HAP-1 (cell line): ENCODE data around the gene POLDIP3.

Experiments used
- DNase-seq, 2 experiments: peaks; one replicate each; pipeline ENCODE4 v3.0.0-alpha.2; 2016 to 2020; ENCODE audit warnings: low spot score in 2 of 2
- H3K27me3 ChIP-seq: fragments of 250-450 bp; sonication (Bioruptor Pico); 2 replicates; pipeline ENCODE4 v1.5.1; 2020; ENCODE audit warnings: low read depth, mild to moderate bottlenecking, moderate library complexity
- H3K36me3 ChIP-seq: fragments of 250-450 bp; sonication (Bioruptor Pico); replicated peaks from 2 replicates; pipeline ENCODE4 v1.5.1; 2020; ENCODE audit warnings: mild to moderate bottlenecking
- H3K4me1 ChIP-seq: fragments of 250-450 bp; sonication (Bioruptor Pico); 2 replicates; pipeline ENCODE4 v1.5.1; 2020; ENCODE audit warnings: mild to moderate bottlenecking
- H3K4me3 ChIP-seq: fragments of 250-450 bp; sonication (Bioruptor Pico); 2 replicates; pipeline ENCODE4 v1.5.1; 2020; ENCODE audit warnings: mild to moderate bottlenecking, moderate library complexity
- H3K9me3 ChIP-seq: fragments of 250-450 bp; sonication (Bioruptor Pico); 2 replicates; pipeline ENCODE4 v1.5.1; 2020; ENCODE audit warnings: mild to moderate bottlenecking, moderate library complexity
- in situ Hi-C: fragments of 300-500 bp; cut with MboI; formaldehyde crosslinking; loops from 3 replicates; pipeline ENCODE4 v1.14.3; 2020; ENCODE audit warnings: low sequenced_read_pairs, inconsistent platforms, mixed read lengths

Gene POLDIP3, protein sequence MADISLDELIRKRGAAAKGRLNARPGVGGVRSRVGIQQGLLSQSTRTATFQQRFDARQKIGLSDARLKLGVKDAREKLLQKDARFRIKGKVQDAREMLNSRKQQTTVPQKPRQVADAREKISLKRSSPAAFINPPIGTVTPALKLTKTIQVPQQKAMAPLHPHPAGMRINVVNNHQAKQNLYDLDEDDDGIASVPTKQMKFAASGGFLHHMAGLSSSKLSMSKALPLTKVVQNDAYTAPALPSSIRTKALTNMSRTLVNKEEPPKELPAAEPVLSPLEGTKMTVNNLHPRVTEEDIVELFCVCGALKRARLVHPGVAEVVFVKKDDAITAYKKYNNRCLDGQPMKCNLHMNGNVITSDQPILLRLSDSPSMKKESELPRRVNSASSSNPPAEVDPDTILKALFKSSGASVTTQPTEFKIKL

GRCh38 chr22:42614312-42615091 lies at the start of gene POLDIP3:
POLDIP3 (minus strand) TSS chr22:42614883; CDS start chr22:42614857, 26 bp downstream.
- in situ Hi-C loops = no loop called here
- peaks cover 14% of the 10 kb centered on the region for H3K4me1 ChIP-seq

GRCh38 chr22:42661985-42662831 lies 47.5 kb upstream of the POLDIP3 start:
- peak; percentile 73 to 92 for DNase-seq
- Histone ChIP-seq H3K9me3 (no peaks in the 10 kb centered on the region), H3K4me3 (peak overlapping the region; percentile 43), H3K27me3 (no peaks in the 10 kb centered on the region), H3K36me3 (no peaks in the 10 kb centered on the region), H3K4me1 (0 out of 2 replicates have a peak, but pooled peaks cover 2% of the 10 kb centered on the region)
- in situ Hi-C loops = no loop called here

More at GRCh38 chr22:42614312-42615091, at the start of gene POLDIP3:
- DNase-seq = peak; percentile 95 to 99
- H3K27me3 ChIP-seq = no peaks in the 10 kb centered on the region
- peak within 1 kb of the TSS; percentile 83 for H3K4me3 ChIP-seq
- no peaks in the 10 kb centered on the region for H3K9me3 ChIP-seq
- peaks cover 46% of the 10 kb centered on the region for H3K36me3 ChIP-seq

GRCh38 chr22:42656578-42656977 lies 41.9 kb upstream of the POLDIP3 start:
- Histone ChIP-seq H3K27me3 (no peaks in the 10 kb centered on the region), H3K4me1 (no peaks in the 10 kb centered on the region), H3K4me3 (no peak overlapping the region), H3K36me3 (no peaks in the 10 kb centered on the region), H3K9me3 (no peaks in the 10 kb centered on the region)
- in situ Hi-C loops = no loop called here
- DNase-seq = no peak

DNA sequence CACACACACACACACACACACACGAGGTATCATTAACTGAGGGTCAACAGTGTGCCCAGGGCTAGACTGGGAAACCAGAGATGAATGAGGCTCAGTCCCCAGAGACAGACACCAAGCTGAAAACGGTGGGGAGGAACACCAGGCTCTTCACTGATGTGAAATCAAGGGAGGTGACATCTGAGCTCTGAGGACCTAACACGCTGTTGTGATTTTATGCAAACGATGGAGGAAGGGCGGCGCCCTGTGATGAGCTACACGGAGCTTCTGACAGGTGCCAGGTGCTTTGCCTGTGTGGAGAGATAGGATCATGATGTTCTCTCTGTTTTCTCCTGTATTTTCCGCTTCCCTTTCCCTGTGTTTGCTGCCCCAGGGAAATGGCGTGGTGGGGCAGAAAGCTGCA lies 41.0 kb upstream of the POLDIP3 start:
- in situ Hi-C loops = no loop called here

DNA sequence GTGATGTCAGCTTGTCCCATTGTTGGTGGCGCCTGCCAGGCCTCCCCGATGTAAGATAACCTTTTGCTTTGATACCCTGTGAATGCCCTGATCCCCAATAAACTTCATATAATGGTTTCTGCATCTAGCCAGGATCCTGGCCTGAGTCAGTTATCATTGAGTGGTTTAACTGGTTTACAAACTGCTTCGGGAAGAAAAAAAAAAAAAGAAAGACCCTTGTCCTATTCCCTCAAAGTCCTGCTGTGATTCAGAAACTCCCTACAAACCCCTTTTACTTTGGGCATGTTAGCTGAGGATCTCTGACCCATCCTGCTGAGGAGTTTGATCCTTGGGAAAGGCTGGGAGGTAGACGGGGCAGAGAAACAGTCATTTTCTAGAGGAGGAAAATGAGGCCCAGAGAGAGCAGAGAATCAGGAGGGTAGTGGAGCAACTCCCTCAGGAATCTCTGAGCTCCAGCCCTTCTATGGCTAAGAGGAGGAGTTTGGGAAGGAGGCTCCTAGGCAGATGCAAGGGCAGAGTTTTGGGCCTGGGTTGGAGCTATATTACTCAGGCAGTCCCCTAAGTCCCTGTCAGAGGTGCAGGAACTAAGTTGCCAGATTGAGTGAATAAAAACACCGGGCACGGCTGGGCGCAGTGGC lies 39.9 kb upstream of the POLDIP3 start:
- Histone ChIP-seq H3K27me3 (no peaks in the 10 kb centered on the region), H3K4me3 (no peak overlapping the region), H3K4me1 (no peaks in the 10 kb centered on the region), H3K36me3 (no peaks in the 10 kb centered on the region), H3K9me3 (no peaks in the 10 kb centered on the region)
- DNase-seq = no peak
- in situ Hi-C loops = no loop called here

More for the DNA sequence above, 41.0 kb upstream of the POLDIP3 start:
- no peaks in the 10 kb centered on the region for H3K36me3 ChIP-seq
- no peaks in the 10 kb centered on the region for H3K4me1 ChIP-seq
- H3K9me3 ChIP-seq = no peaks in the 10 kb centered on the region
- H3K27me3 ChIP-seq = no peaks in the 10 kb centered on the region
- no peak for DNase-seq
- no peak overlapping the region for H3K4me3 ChIP-seq

DNA sequence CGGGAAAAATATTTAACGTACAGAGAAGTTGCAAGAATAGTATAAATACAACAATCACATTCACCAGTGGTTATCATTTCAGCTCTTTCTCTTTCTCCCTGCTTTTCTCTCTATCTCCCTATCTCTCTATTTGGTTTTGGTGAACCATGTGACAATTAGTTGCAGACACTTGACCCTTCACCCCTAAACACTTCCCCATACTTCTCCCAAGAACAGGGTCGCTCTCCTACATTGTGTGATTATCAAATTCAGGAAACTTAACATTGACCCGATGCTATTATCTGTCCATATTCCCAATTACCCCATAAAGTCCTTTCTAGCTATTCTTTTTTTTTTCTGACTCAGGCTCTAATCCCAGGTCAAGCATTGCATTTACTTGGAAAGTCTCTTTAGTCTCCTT lies 39.3 kb upstream of the POLDIP3 start:
- Histone ChIP-seq H3K27me3 (no peaks in the 10 kb centered on the region), H3K4me1 (no peaks in the 10 kb centered on the region), H3K4me3 (no peak overlapping the region), H3K36me3 (no peaks in the 10 kb centered on the region), H3K9me3 (no peaks in the 10 kb centered on the region)
- no peak for DNase-seq
- in situ Hi-C loops = no loop called here

DNA sequence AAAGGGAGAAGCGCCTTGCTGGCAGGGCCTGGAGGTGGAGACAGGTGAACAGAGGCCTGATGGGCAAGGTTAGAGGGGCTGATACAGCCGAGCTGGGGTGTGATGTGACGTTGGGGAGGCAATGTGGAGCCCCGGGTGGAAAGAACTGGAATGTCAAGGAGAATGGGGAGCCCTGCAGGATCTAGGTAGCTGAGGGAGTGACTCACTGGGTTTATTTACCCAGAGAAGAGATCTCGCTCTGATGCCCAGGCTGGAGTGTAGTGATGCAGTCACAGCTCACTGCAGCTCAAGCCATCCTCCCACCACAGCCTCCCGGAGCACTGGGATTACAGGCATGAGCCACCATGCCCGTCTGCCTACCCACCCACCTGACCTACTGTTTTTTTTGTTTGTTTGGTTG lies 36.5 kb upstream of the POLDIP3 start:
- in situ Hi-C loops = no loop called here
- no peak for DNase-seq
- Histone ChIP-seq H3K4me1 (peaks cover 8% of the 10 kb centered on the region; the same call in 1 of the 2 replicates), H3K27me3 (no peaks in the 10 kb centered on the region), H3K36me3 (no peaks in the 10 kb centered on the region; the same call in 1 of the 2 replicates), H3K9me3 (no peaks in the 10 kb centered on the region), H3K4me3 (no peak overlapping the region)

DNA sequence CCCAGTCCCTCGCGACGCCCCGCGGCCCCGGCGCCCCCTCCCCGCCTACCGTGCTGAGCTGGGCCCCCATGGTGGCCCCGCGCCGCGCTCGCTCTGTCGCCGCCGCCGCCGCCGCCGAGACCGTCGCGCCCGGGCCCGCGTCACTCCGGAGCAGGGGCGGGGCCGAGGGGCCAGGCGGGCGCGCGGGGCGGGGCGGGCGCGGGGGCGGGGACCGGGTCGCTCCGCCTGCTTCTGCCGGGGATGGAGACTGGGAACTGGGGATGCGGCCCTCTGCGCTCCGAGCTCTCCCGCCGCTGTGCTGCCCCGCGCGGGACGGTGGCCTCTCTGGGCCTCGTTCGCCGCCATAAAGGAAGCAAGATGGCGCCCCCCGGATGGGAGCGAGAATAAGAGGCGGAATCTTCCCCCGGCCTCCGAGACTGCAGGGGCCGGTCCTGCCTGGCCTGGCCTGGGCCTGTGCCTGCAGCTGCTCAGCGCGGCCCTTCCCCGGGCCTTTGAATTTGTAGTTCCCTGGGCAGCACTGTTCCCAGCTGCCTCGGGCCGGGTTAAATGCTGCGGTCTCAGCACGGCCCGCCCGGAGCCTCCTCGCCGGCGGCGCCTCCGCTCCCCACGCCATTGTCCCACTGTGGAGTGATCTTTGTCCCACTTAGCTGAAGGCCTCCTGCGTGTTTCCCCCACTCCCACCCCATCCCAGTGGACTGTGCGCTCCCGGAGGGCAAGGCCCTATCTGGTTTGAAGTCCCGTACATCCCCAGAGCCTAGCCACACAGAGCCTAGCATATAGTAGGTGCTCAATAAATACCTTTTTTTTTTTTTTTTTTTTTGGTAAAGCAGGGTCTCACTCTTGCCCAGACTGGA lies 34.8 kb upstream of the POLDIP3 start, which contains the start of gene CYB5R3:
Gene CYB5R3, minus strand, starts transcription at position 147 of the 854 bp plus-strand sequence. Its CDS starts 77 bp downstream, at position 70.
- DNase-seq = peak; percentile 69 to 90

GRCh38 chr22:42648368-42649245 lies 33.9 kb upstream of the POLDIP3 start:
- H3K4me1 ChIP-seq = peaks cover 8% of the 10 kb centered on the region; the same call in 1 of the 2 replicates
- H3K4me3 ChIP-seq = peak overlapping the region; percentile 92
- DNase-seq = peak; percentile 28 to 70
- H3K36me3 ChIP-seq = no peaks in the 10 kb centered on the region; the same call in 1 of the 2 replicates
- no peaks in the 10 kb centered on the region for H3K27me3 ChIP-seq
- in situ Hi-C loops = no loop called here
- no peaks in the 10 kb centered on the region for H3K9me3 ChIP-seq

More for the DNA sequence above, 34.8 kb upstream of the POLDIP3 start, which contains the start of gene CYB5R3:
- in situ Hi-C loops = no loop called here
- Histone ChIP-seq H3K9me3 (no peaks in the 10 kb centered on the region), H3K4me3 (peak within 1 kb of the TSS; percentile 92), H3K27me3 (no peaks in the 10 kb centered on the region), H3K4me1 (peaks cover 8% of the 10 kb centered on the region; the same call in 1 of the 2 replicates), H3K36me3 (no peaks in the 10 kb centered on the region; the same call in 1 of the 2 replicates)

DNA sequence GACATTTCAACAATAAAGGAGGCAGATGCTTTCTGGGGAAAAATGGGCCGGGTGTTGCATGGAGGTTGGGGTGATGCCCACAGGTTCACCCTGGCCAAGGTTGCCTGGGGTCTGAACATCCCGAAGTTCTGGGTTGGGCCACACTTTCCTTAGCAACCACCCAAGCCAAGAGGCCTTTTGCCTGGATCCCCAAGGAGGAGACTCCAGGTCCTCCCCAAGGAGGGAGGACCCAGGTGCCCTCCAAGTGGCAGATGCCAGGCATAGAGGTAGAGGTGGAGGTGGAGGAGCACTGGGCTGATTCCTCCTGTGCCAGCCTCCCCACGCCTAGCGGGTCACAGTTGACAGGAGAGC lies 33.3 kb upstream of the POLDIP3 start:
- peaks cover 8% of the 10 kb centered on the region; the same call in 1 of the 2 replicates for H3K4me1 ChIP-seq
- peak overlapping the region; percentile 92 for H3K4me3 ChIP-seq
- no peaks in the 10 kb centered on the region for H3K27me3 ChIP-seq
- in situ Hi-C loops = no loop called here
- no peak for DNase-seq
- no peaks in the 10 kb centered on the region for H3K9me3 ChIP-seq
- no peaks in the 10 kb centered on the region; the same call in 1 of the 2 replicates for H3K36me3 ChIP-seq
